Chondrocyte (in vitro differentiated cells): Measurements from ENCODE around the gene TNFRSF1B. TPM values are rescaled to one million over a fixed set of nuclear protein-coding genes. Genes with fewer than 3 reads are reported as not detected.

Experiments
- DNase-seq: peaks from one replicate; pipeline ENCODE4 v3.0.0; 2021; ENCODE audit warnings: mixed read lengths, low spot score
- H3K27ac Mint-ChIP-seq: one replicate; pipeline ENCODE4 v1.8.0; 2021; ENCODE audit warnings: mild to moderate bottlenecking, moderate library complexity, mixed read lengths; ENCODE audit not compliant: unreplicated experiment
- H3K27me3 Mint-ChIP-seq: 2 replicates; pipeline ENCODE4 v1.8.0; 2021; ENCODE audit warnings: low read depth, mixed read lengths
- H3K36me3 Mint-ChIP-seq: 2 replicates; pipeline ENCODE4 v1.8.0; 2021; ENCODE audit warnings: low read depth, mixed read lengths
- H3K4me1 Mint-ChIP-seq: 2 replicates; pipeline ENCODE4 v1.8.0; 2021; ENCODE audit warnings: low read depth, mild to moderate bottlenecking, mixed read lengths
- H3K4me3 Mint-ChIP-seq: one replicate; pipeline ENCODE4 v1.8.0; 2021; ENCODE audit warnings: mild to moderate bottlenecking, moderate library complexity, mixed read lengths; ENCODE audit not compliant: unreplicated experiment
- H3K9me3 Mint-ChIP-seq: 2 replicates; pipeline ENCODE4 v1.8.0; 2021; ENCODE audit warnings: low read depth, mixed read lengths
- total RNA-seq: library from RNA; stranded (reverse); gene quantifications from 3 replicates; pipeline ENCODE4 v1.2.1, GENCODE V29; 2021
- TF ChIP-seq, protein P1 (sequence below): fragments of 200-600 bp; sonication (generic); IDR thresholded peaks from 2 replicates; pipeline ENCODE4 v1.5.0; 2021; ENCODE audit warnings: antibody characterized with exemption, mild to moderate bottlenecking, moderate library complexity

The TNFRSF1B gene
- total RNA-seq, 1 donor from 2014 or later: 0.22 TPM

DNA sequence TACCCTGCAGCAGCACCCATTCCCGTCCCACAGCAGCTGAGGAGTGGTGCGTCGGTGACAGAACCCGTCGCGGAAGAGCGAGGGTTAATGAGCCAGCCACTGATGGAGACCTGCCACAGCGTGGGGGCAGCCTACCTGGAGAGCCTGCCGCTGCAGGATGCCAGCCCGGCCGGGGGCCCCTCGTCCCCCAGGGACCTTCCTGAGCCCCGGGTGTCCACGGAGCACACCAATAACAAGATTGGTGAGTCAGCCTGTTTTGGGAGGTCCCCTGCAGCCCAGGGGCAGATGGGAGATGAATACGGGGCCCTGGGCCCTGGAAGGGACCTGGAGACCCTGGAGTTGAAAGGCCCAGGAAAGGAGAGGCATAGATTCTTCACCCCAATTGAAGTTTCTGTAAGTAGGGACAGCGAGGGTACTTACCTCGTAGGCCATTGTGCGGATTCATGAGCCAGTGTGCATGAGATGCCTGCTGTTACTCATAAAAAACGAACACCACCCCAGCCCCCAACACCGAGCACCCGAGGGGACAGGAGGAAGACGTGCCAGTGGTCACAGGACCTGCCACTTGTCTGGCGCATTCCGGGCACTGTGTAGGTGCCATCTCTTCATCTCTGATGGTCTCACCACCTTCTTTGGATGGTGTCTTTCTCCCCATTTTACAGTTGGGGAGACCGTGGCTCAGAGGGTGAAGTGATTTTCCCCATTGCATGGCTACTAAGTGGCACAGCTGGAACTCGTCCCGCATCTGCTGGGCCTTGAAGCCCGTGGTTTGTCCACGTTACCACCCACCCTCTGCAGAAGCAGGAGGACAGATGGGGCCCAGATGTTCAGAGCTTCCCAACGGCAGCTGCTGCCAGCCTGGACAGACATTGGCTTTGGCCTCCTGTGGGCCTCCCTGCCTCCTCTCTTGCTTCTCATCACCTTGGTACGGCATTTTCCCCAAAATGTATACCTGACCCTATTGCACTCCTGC, 28.3 kb upstream of the TNFRSF1B start:
- Mint-ChIP-seq H3K27ac (no peak overlapping the region), H3K4me1 (peaks cover 3% of the 10 kb centered on the region), H3K36me3 (no peaks in the 10 kb centered on the region), H3K9me3 (no peaks in the 10 kb centered on the region), H3K4me3 (no peak overlapping the region), H3K27me3 (no peaks in the 10 kb centered on the region)
- no peak for DNase-seq
- TF ChIP-seq, protein P1, sequence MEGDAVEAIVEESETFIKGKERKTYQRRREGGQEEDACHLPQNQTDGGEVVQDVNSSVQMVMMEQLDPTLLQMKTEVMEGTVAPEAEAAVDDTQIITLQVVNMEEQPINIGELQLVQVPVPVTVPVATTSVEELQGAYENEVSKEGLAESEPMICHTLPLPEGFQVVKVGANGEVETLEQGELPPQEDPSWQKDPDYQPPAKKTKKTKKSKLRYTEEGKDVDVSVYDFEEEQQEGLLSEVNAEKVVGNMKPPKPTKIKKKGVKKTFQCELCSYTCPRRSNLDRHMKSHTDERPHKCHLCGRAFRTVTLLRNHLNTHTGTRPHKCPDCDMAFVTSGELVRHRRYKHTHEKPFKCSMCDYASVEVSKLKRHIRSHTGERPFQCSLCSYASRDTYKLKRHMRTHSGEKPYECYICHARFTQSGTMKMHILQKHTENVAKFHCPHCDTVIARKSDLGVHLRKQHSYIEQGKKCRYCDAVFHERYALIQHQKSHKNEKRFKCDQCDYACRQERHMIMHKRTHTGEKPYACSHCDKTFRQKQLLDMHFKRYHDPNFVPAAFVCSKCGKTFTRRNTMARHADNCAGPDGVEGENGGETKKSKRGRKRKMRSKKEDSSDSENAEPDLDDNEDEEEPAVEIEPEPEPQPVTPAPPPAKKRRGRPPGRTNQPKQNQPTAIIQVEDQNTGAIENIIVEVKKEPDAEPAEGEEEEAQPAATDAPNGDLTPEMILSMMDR: no peak

DNA sequence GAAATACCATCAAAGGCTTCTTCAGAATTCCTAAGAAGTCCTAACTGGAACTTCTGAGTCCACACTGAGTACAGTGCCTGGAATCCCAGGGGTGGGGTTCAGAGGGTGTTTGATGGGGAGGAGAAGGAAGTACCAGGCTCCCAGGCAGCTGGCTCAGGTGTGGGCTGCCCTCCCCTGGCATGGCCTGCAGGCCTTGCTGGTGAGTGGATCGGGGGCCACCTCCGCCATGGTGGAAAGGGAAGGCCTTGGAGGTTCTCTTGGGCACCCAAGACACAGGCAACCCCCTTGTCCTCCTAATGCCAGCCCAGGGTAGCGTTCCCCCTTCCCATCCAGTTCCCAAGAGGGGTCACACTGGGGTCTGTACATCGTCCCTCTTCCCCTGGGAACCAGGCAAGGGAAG, 26.8 kb upstream of the TNFRSF1B start:
- no peak overlapping the region for H3K27ac Mint-ChIP-seq
- H3K9me3 Mint-ChIP-seq: no peaks in the 10 kb centered on the region
- peaks cover 11% of the 10 kb centered on the region for H3K4me1 Mint-ChIP-seq
- no peaks in the 10 kb centered on the region for H3K27me3 Mint-ChIP-seq
- TF ChIP-seq, protein P1: no peak
- H3K36me3 Mint-ChIP-seq: no peaks in the 10 kb centered on the region
- DNase-seq: no peak
- H3K4me3 Mint-ChIP-seq: no peak overlapping the region

DNA sequence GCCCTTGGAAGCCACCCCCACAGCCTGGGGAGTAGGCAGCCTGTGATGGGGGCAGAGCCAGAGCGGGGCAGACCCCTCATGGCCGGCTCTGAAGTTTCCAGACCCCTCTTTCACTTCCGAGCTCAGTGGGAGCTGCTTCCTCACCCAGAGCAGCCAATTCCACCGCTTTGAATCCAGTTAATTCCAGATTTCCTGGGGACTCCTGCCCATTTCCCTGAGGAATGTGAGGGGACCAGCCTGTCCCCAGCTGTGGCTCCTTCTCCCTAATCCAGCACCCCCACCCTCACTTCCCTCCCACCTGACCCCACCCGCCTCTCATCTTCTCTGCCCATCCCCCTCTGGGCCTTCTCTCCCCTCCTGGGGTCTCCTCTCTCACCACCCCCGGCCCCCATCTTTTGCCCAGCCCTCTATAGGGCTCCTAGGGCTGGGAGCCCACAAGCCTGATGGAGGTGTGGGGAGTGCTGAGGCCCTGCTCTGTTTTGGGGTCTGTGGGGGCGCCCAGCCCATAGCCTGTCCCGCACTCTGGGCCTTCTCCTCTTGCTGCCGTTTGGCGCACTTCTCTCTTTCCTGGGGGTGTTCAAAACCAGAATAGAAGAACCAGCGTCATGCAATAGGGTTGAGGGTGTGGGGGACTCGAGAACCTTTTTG, 26.2 kb upstream of the TNFRSF1B start:
- H3K4me3 Mint-ChIP-seq: no peak overlapping the region

DNA sequence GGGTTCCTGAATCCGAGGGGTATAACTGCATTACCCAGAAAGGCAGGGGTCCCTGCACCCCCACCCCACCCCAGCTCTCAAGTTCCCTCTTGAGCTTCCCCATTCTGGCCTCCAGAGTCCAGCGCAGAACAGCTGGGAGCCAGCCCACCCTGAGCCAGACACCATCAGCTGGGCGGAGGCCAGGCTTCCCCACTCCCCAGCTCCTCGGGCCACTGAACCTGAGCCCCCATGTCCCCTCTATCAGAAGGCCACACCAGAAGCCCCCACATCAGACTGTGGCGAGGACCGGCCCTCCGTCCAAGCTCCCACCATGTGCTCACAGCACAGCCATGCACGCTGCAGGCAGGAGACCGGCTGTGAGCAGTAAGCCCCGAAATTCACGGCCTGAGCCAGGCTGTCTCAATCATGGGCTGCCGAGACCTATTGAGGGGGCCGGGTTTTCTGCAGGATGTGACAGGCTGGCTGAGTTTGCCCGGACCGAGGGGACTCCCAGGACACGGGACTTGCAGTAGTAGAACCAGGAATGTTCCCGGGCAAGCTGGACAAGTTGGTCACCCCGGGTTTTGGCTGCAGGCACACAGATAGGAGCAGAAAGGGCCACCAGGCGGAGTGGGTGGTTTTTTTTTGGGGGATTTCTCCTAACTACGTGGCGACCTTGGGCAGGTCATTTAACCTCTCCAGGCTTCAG, 25.5 kb upstream of the TNFRSF1B start:
- Mint-ChIP-seq H3K4me1 (peaks cover 11% of the 10 kb centered on the region), H3K27me3 (no peaks in the 10 kb centered on the region), H3K4me3 (no peak overlapping the region), H3K9me3 (no peaks in the 10 kb centered on the region), H3K36me3 (no peaks in the 10 kb centered on the region), H3K27ac (no peak overlapping the region)
- TF ChIP-seq, protein P1: no peak
- no peak for DNase-seq

More for the DNA sequence above, 26.2 kb upstream of the TNFRSF1B start:
- H3K36me3 Mint-ChIP-seq: no peaks in the 10 kb centered on the region
- H3K4me1 Mint-ChIP-seq: peaks cover 11% of the 10 kb centered on the region
- H3K27me3 Mint-ChIP-seq: no peaks in the 10 kb centered on the region
- DNase-seq: no peak
- H3K27ac Mint-ChIP-seq: no peak overlapping the region
- TF ChIP-seq, protein P1: no peak
- no peaks in the 10 kb centered on the region for H3K9me3 Mint-ChIP-seq
